Natural killer cell (primary cell): ENCODE results near the gene PDE6G. TPM values are rescaled to one million over a fixed set of nuclear protein-coding genes. Genes with fewer than 3 reads are reported as not detected.
A peak's percentile ranks its signal among the peaks of the same experiment; 100 is the strongest.

Experiments used
- ATAC-seq, 3 donors: fragments of 150-1000 bp in 2 of 3; fragments of 200-7000 bp in 1 of 3; cut with Tn5 transposase; 1 replicate in 1 of 3; 2 replicates in 2 of 3; pipeline ENCODE4 v1.10.0; 2021; ENCODE audit warnings: mild to moderate bottlenecking in 2 of 3, moderate library complexity in 2 of 3
- DNase-seq, 2 donors: peaks; one replicate each; pipeline versions ENCODE4 v3.0.0 to v3.0.0-alpha.2; 2013 to 2021; ENCODE audit warnings: mixed read lengths in 1 of 2
- H3K27ac ChIP-seq: one replicate; pipeline ENCODE4 v1.5.1; 2013; ENCODE audit warnings: mild to moderate bottlenecking, low read length
- H3K27me3 ChIP-seq: one replicate; pipeline ENCODE4 v1.6.1; 2013; ENCODE audit warnings: low read length; ENCODE audit not compliant: control insufficient read depth, insufficient read depth
- H3K36me3 ChIP-seq: one replicate; pipeline ENCODE4 v1.6.1; 2013; ENCODE audit warnings: low read length; ENCODE audit not compliant: control insufficient read depth, insufficient read depth
- H3K4me1 ChIP-seq: one replicate; pipeline ENCODE4 v1.6.1; 2013; ENCODE audit warnings: low read length; ENCODE audit not compliant: control insufficient read depth, insufficient read depth
- H3K4me3 ChIP-seq: one replicate; pipeline ENCODE4 v1.5.1; 2013; ENCODE audit warnings: low read length
- H3K9me3 ChIP-seq: one replicate; pipeline ENCODE4 v1.6.1; 2013; ENCODE audit warnings: low read length; ENCODE audit not compliant: control insufficient read depth, insufficient read depth
- H3K27ac Mint-ChIP-seq, 2 donors: one replicate each; pipeline ENCODE4 v1.8.0; 2022; ENCODE audit warnings: mild to moderate bottlenecking in 2 of 2, mixed read lengths in 2 of 2, moderate library complexity in 1 of 2
- H3K27me3 Mint-ChIP-seq, 2 donors: one replicate each; pipeline ENCODE4 v1.8.0; 2022; ENCODE audit warnings: low read depth in 2 of 2, mixed read lengths in 2 of 2
- H3K36me3 Mint-ChIP-seq: one replicate; pipeline ENCODE4 v1.8.0; 2022; ENCODE audit warnings: mixed read lengths
- H3K4me1 Mint-ChIP-seq, 2 donors: one replicate each; pipeline ENCODE4 v1.8.0; 2022; ENCODE audit warnings: mixed read lengths in 2 of 2
- H3K4me3 Mint-ChIP-seq: one replicate; pipeline ENCODE4 v1.8.0; 2022; ENCODE audit warnings: mild to moderate bottlenecking, moderate library complexity, mixed read lengths
- H3K9me3 Mint-ChIP-seq, 2 donors: one replicate each; pipeline ENCODE4 v1.8.0; 2022; ENCODE audit warnings: mixed read lengths in 2 of 2
- CTCF ChIP-seq: fragments of 200-600 bp; IDR thresholded peaks from one replicate; pipeline ENCODE4 v1.8.0; 2022; ENCODE audit warnings: antibody characterized with exemption
- WGBS: methylation state at CpG from one replicate; pipeline ENCODE4 v1.1.7; 2013; ENCODE audit warnings: missing lambda C conversion rate; ENCODE audit not compliant: insufficient coverage; 5-methylcytosine and 5-hydroxymethylcytosine counted together
- intact Hi-C: fragments of 100-400 bp; cut with micrococcal nuclease; formaldehyde crosslinking; loops from one replicate; pipeline ENCODE4 v1.14.2; 2022
- total RNA-seq, 4 donors: library from RNA; stranded (reverse); fragments of 120-200 nt in 1 of 4; gene quantifications; one replicate each; pipeline versions ENCODE4 v1.2.3 to v1.2.4, GENCODE V29; 2013 to 2022

Gene PDE6G
- total RNA-seq, 3 donors from 2014 or later (not counting 1 experiment from before 2014, with no cell fraction given): 21.9 to 42.8 (median 26.6) TPM

GRCh38 chr17:81684442-81684911, 28.1 kb upstream of the PDE6G start:
- Histone ChIP-seq H3K4me3 (peak overlapping the region; percentile 60), H3K4me1 (peaks cover 30% of the 10 kb centered on the region), H3K27me3 (no peaks in the 10 kb centered on the region), H3K36me3 (peaks cover 27% of the 10 kb centered on the region), H3K27ac (peak overlapping the region; percentile 34), H3K9me3 (no peaks in the 10 kb centered on the region)
- Mint-ChIP-seq H3K4me1 (peaks cover 12 to 39% of the 10 kb centered on the region in 2 donors), H3K27ac (peak overlapping the region; percentile 79 to 88), H3K27me3 (no peaks in the 10 kb centered on the region), H3K4me3 (peak overlapping the region; percentile 78), H3K9me3 (no peaks in the 10 kb centered on the region), H3K36me3 (no peaks in the 10 kb centered on the region)
- WGBS: 7% methylated on average over 16 of the region's 16 CpGs
- no peak for DNase-seq
- intact Hi-C loops: no loop called here
- no peak for TF ChIP-seq CTCF
- peak in 1 of 3 donors; percentile 3 for ATAC-seq

DNA sequence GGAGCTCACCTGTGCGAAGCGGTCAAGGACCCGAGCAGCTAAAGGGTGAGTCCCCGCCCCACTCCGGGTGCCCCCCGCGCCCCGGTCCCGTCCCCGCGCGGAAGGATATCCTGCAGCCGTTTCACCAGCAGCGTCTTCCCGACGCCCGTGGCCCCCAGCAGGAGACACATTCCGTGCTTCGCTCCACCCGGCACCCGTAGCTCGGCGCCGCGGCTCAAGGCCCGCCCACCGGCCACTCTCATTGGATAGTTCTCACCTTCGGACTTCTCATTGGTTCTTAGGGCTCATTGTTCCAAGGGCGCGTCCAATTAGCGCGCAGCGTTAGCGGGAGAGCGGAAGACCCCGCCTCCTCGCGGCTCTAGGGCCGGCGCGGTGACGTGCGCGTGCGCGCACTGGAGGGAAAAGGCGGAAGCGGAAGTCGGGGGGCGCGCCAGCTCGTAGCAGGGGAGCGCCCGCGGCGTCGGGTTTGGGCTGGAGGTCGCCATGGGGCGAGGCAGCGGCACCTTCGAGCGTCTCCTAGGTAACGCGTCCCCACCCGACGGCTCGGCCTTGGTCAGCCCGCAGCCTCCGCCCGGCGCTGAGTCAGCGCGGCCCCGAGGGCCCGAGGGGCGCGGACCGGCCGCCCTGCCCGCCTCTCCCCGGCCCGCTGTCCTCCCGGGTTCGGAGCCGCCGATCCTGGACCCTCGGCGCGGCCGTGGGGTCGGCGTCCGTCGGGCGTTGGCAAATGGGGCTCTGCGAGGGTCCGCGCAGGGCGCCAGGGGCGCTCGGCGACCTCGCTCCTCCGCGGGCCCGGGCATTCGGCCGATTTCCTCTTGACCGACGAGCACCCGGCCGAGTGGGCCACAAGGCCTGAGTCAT, 27.5 kb upstream of the PDE6G start, which contains the start of the genes ARL16 and HGS:
TSS of gene ARL16 (minus strand) at position 214 of the 858 bp plus-strand sequence. CDS start at position 170, 44 bp downstream.
TSS of gene HGS (plus strand) at position 428 of the 858 bp plus-strand sequence. CDS start at position 484, 56 bp downstream.
- TF ChIP-seq CTCF: no peak
- no peaks in the 10 kb centered on the region for H3K27me3 ChIP-seq
- no peaks in the 10 kb centered on the region for H3K27me3 Mint-ChIP-seq
- peak within 1 kb of the TSS; percentile 82 for H3K4me3 ChIP-seq
- H3K4me3 Mint-ChIP-seq: peak within 1 kb of the TSS; percentile 96
- WGBS: under 1% methylated on average over 112 of the region's 112 CpGs
- H3K4me1 Mint-ChIP-seq: peaks cover 7 to 32% of the 10 kb centered on the region in 2 donors
- peak within 1 kb of the TSS; percentile 79 to 88 for H3K27ac Mint-ChIP-seq
- H3K27ac ChIP-seq: peak within 1 kb of the TSS; percentile 39
- peaks cover 30% of the 10 kb centered on the region for H3K4me1 ChIP-seq
- intact Hi-C loops: loop anchor here (1.0 kb wide), 1 partner anchor 19 kb away; the partner anchor contains the start of gene MRPL12
- ATAC-seq (peak; percentile 96 to 99 (median 98)), DNase-seq (peak; percentile 97 to 99)
- no peaks in the 10 kb centered on the region for H3K9me3 ChIP-seq
- H3K36me3 Mint-ChIP-seq: no peaks in the 10 kb centered on the region
- no peaks in the 10 kb centered on the region for H3K9me3 Mint-ChIP-seq
- H3K36me3 ChIP-seq: peaks cover 20% of the 10 kb centered on the region

DNA sequence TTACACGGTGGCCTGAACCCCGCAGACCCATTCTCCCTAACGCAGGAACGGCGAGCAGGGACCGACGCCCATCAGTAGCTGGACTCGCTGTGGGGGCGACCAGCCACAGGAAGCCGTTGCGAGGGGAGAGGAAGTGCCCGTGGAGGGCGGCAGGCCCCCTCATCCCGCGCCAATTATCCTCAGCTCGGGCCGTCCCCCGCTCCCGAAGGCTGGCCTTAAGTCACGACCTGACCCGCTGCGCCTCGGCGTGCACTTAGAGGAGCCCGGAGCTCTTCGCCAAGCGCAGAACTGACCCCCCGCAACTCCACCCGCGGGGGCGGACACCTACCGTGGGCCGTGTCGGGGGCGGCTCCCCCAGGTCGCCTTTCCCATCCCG, 26.9 kb upstream of the PDE6G start:
- no peaks in the 10 kb centered on the region for H3K27me3 Mint-ChIP-seq
- WGBS: 0% methylated on average over 37 of the region's 37 CpGs
- peak overlapping the region; percentile 79 to 88 for H3K27ac Mint-ChIP-seq
- Histone ChIP-seq H3K27me3 (no peaks in the 10 kb centered on the region), H3K27ac (peak overlapping the region; percentile 39), H3K4me1 (peaks cover 30% of the 10 kb centered on the region), H3K9me3 (no peaks in the 10 kb centered on the region), H3K4me3 (peak overlapping the region; percentile 82), H3K36me3 (peaks cover 16% of the 10 kb centered on the region)
- no peaks in the 10 kb centered on the region for H3K36me3 Mint-ChIP-seq
- ATAC-seq: peak in 1 of 3 donors; percentile 1
- no peaks in the 10 kb centered on the region for H3K9me3 Mint-ChIP-seq
- peak overlapping the region; percentile 96 for H3K4me3 Mint-ChIP-seq
- intact Hi-C loops: loop anchor here (1.0 kb wide), 1 partner anchor 20 kb away; the partner anchor contains the start of gene MRPL12
- no peak for TF ChIP-seq CTCF
- DNase-seq: no peak
- H3K4me1 Mint-ChIP-seq: peaks cover 7 to 32% of the 10 kb centered on the region in 2 donors
